ENCODE measurements around the gene ADAM12. TPM values are rescaled to one million over a fixed set of nuclear protein-coding genes. Genes with fewer than 3 reads are reported as not detected.

The ADAM12 gene
- total RNA-seq, result 18.3 and 31.8 TPM in 2 replicates

GRCh38 chr10:126387931-126388911 is at the start of gene ADAM12:
Gene ADAM12, minus strand, starts transcription at chr10:126388477. Its CDS starts 332 bp downstream, at chr10:126388145.

All from cardiac ventricle fibroblast (primary cell).